Activated CD8-positive, alpha-beta memory T cell treated with anti-CD3 and anti-CD28 coated beads, Interleukin-2, amount 10 ng/mL, durations not matched to agents 7 days and 5 days (primary cell): ENCODE data around the gene GTF2A1. TPM values are rescaled to one million over a fixed set of nuclear protein-coding genes. Genes with fewer than 3 reads are reported as not detected.

Source experiments
- ATAC-seq: fragments of 150-1000 bp; cut with Tn5 transposase; one replicate; pipeline ENCODE4 v1.10.0; 2021; ENCODE audit warnings: moderate library complexity
- CTCF ChIA-PET: fragments of 350-600 bp; sonication (Branson Sonifier 250); formaldehyde crosslinking; loops from one replicate; lab custom pipeline; 2021; ENCODE audit warnings: antibody characterized with exemption; lab: Charles Lee
- DNase-seq: peaks from one replicate; pipeline ENCODE4 v3.0.0-alpha.2; 2020
- H3K27ac Mint-ChIP-seq: one replicate; pipeline ENCODE4 v1.8.0; 2021; ENCODE audit warnings: mild to moderate bottlenecking, mixed read lengths
- H3K27me3 Mint-ChIP-seq: one replicate; pipeline ENCODE4 v1.8.0; 2021; ENCODE audit warnings: mixed read lengths
- H3K36me3 Mint-ChIP-seq: one replicate; pipeline ENCODE4 v1.8.0; 2021; ENCODE audit warnings: mild to moderate bottlenecking, mixed read lengths
- H3K4me1 Mint-ChIP-seq: one replicate; pipeline ENCODE4 v1.8.0; 2021; ENCODE audit warnings: mixed read lengths
- H3K4me3 Mint-ChIP-seq: one replicate; pipeline ENCODE4 v1.8.0; 2021; ENCODE audit warnings: mild to moderate bottlenecking, moderate library complexity, mixed read lengths
- H3K9me3 Mint-ChIP-seq: one replicate; pipeline ENCODE4 v1.8.0; 2022; ENCODE audit warnings: low read depth, mixed read lengths
- total RNA-seq, 2 experiments: library from RNA; stranded (reverse); gene quantifications; one replicate each; pipeline ENCODE4 v1.2.3, GENCODE V29; 2021

The GTF2A1 gene
- total RNA-seq, 2 experiments from 2014 or later: 32.2 to 34.7 TPM

DNA sequence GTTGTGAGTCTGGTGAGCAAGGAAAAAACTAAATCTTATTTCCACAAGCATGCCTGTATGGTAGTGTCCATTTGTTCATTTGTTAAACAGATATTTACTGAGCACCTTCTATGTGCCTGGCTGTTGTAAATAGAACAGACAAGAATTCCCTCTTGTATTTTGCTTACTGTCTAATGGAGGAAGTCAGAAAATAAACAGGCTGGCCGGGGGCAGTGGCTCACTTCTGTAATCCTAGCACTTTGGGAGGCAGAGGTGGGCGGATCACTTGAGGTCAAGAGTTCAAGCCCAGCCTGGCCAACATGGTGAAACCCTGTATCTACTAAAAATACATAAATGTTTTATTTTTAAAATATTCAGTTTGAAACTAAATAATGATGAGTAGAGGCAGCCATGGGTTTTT is 79.3 kb downstream of the GTF2A1 start:
- no peaks in the 10 kb centered on the region for H3K9me3 Mint-ChIP-seq
- H3K36me3 Mint-ChIP-seq: no peaks in the 10 kb centered on the region
- CTCF ChIA-PET: no interaction called here
- H3K27ac Mint-ChIP-seq: no peak overlapping the region
- no peak overlapping the region for H3K4me3 Mint-ChIP-seq
- H3K4me1 Mint-ChIP-seq: no peaks in the 10 kb centered on the region
- no peak for ATAC-seq
- DNase-seq: no peak
- H3K27me3 Mint-ChIP-seq: no peaks in the 10 kb centered on the region

DNA sequence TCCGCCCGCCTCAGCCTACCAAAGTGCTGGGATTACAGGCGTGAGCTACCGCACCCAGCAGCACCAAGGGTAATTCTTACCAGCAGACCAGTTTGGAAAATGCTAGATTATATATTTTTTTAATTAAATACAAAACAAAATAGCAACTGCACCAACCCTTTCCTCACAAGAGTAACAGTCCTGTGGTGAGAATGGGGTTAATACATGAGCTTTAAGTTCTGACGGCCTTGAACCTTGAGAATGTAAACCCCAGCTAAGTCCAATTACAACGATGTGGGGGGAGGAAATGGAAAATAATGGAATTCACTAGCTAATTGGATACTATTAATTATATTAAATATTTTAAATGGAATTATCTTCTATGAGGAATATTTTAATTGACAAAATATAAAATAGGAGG is 82.3 kb downstream of the GTF2A1 start:
- Mint-ChIP-seq H3K27me3 (no peaks in the 10 kb centered on the region), H3K9me3 (no peaks in the 10 kb centered on the region), H3K27ac (no peak overlapping the region), H3K4me3 (no peak overlapping the region), H3K36me3 (no peaks in the 10 kb centered on the region), H3K4me1 (no peaks in the 10 kb centered on the region)
- DNase-seq: no peak
- no peak for ATAC-seq
- CTCF ChIA-PET: no interaction called here

DNA sequence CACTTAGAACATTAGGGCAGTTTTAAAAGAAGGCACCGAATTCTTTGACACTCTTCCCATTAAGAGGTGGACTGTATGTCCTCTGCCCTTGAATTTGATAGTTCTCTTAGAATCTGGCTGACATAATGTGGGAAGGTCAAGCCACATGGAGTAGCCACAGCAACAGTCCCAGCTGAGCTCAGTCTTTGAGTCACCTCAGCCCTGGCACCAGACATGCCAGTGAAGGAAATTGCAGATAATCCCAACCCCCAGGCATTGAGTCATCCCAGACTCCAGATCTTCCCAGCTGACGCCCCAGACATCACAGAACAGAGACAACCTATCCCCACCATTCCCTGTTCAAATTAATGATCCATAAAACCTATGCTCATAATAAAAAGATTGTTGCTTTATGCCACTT is 83.4 kb downstream of the GTF2A1 start:
- ATAC-seq: no peak
- Mint-ChIP-seq H3K4me3 (no peak overlapping the region), H3K9me3 (no peaks in the 10 kb centered on the region), H3K36me3 (no peaks in the 10 kb centered on the region), H3K27ac (no peak overlapping the region), H3K27me3 (no peaks in the 10 kb centered on the region), H3K4me1 (no peaks in the 10 kb centered on the region)
- CTCF ChIA-PET: no interaction called here
- DNase-seq: no peak

DNA sequence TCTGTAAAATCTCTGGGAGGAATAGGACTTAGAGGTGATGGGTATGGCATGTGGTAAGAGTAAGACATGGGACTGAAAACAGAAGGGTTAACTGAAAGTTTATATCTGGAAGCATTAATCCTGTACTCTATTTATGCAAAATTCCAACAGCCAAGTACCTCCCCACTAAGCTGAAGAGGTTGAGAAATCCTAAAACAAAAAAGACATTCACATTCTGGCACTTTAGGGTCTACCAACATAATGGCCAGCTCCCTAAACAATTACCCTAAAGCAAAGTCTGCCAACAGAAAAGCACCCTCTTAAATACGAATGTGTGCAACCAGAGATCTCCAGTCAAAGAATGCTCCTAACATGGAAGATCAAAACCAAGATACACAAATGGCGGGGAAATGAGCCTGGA is 87.4 kb downstream of the GTF2A1 start:
- Mint-ChIP-seq H3K27me3 (no peaks in the 10 kb centered on the region), H3K27ac (no peak overlapping the region), H3K36me3 (no peaks in the 10 kb centered on the region), H3K9me3 (no peaks in the 10 kb centered on the region), H3K4me1 (no peaks in the 10 kb centered on the region), H3K4me3 (no peak overlapping the region)
- CTCF ChIA-PET: no interaction called here
- ATAC-seq: no peak
- DNase-seq: no peak

DNA sequence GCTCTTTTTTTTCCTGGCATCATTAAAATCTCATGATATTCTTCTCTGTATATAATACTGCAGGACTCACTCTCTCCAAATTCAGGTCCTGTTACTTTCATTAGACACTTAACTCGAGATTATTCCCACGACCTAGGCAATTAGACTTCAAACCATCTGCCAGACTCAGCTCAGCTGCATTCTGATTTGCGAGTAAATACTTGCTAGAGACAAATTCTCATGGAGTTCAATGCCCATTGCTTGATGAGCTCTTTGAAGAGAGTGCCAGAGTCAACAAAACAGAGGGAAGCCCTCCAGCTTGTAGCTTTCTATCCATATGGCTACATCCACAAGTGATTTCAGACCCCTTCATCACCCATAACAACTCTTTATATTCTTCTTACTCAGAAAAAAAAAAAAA is 88.3 kb downstream of the GTF2A1 start:
- H3K4me3 Mint-ChIP-seq: no peak overlapping the region
- no peak overlapping the region for H3K27ac Mint-ChIP-seq
- DNase-seq (no peak), ATAC-seq (no peak)
- CTCF ChIA-PET: no interaction called here
- H3K27me3 Mint-ChIP-seq: no peaks in the 10 kb centered on the region
- H3K4me1 Mint-ChIP-seq: no peaks in the 10 kb centered on the region
- H3K9me3 Mint-ChIP-seq: no peaks in the 10 kb centered on the region
- H3K36me3 Mint-ChIP-seq: no peaks in the 10 kb centered on the region

DNA sequence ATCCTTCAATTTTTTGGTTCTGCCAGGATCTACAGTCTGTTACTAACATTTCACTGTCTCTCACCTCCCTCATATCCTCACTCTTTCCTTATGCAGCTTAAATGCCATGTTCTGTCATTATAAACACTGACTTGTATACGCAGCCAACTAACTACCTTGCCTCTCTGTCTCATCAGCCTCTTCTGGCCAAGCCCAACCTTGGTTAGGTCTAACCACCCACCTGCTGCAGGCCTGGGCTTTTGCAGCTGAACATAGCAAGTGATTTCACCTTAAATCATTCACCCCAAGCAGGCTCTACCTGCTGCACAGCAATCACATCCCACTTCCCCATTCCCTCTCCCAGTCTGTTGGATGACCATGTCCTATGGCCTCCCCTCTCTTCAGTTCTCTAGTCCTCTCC is 91.5 kb downstream of the GTF2A1 start:
- Mint-ChIP-seq H3K4me3 (no peak overlapping the region), H3K36me3 (no peaks in the 10 kb centered on the region), H3K27me3 (no peaks in the 10 kb centered on the region), H3K9me3 (no peaks in the 10 kb centered on the region), H3K27ac (no peak overlapping the region), H3K4me1 (no peaks in the 10 kb centered on the region)
- DNase-seq: no peak
- no peak for ATAC-seq
- CTCF ChIA-PET: no interaction called here

DNA sequence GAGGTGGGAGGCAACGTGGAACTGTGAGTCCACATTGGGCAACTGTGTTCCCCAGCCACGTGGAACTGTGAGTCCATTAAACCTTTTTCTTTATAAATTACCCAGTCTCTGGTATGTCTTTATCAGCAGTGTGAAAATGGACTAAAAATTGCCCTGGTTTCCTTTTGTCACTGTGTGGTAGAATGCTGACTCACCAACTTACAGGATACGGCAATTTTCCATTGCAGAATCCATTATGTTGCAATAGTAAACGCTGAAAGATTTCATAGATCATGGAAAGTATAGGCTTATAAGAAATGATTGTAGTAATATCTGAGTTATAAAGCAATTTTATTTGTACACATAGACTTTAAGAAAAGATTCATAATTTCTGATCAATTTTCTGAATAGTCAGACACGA is 93.0 kb downstream of the GTF2A1 start:
- ATAC-seq (no peak), DNase-seq (no peak)
- Mint-ChIP-seq H3K9me3 (no peaks in the 10 kb centered on the region), H3K36me3 (no peaks in the 10 kb centered on the region), H3K27me3 (no peaks in the 10 kb centered on the region), H3K27ac (no peak overlapping the region), H3K4me1 (no peaks in the 10 kb centered on the region), H3K4me3 (no peak overlapping the region)
- CTCF ChIA-PET: no interaction called here

DNA sequence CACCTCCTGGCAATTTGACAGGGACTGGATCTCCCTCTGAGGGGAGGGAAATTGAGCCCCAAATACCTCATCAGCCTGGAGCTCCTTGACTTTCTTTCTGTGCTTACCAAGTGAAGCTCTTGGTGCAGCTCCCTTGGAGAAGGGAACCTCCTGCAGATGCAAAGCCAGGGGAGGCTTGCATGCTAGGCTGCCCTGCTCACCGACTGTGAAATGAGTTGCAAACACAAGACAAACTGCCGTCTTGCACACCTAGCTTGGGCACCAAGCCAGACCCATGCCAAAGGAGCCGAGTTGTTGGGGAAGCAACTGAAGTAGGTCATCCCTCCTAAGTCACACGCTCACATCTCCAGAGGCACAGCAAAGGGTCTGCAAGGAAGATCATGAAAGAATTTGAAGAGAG is 95.2 kb downstream of the GTF2A1 start:
- peaks cover 5% of the 10 kb centered on the region for H3K4me1 Mint-ChIP-seq
- no peak overlapping the region for H3K27ac Mint-ChIP-seq
- H3K36me3 Mint-ChIP-seq: no peaks in the 10 kb centered on the region
- ATAC-seq: no peak
- H3K9me3 Mint-ChIP-seq: no peaks in the 10 kb centered on the region
- H3K27me3 Mint-ChIP-seq: no peaks in the 10 kb centered on the region
- CTCF ChIA-PET: no interaction called here
- H3K4me3 Mint-ChIP-seq: no peak overlapping the region
- DNase-seq: no peak

Other genes with a start within 250 kb of the GTF2A1 start
- gene STON2, start 179.4 kb upstream of the GTF2A1 start, total RNA-seq: under 1 TPM; 0.20 to 0.66 TPM